ENCODE results near the gene VSIG10L. TPM values are rescaled to one million over a fixed set of nuclear protein-coding genes. Genes with fewer than 3 reads are reported as not detected.

The VSIG10L gene
- polyA plus RNA-seq, 1 experiment: 1.0 TPM

GRCh38 chr19:51324167-51324481 is 17.8 kb downstream of the VSIG10L start:
- no peak overlapping the region for H3K27ac ChIP-seq (ENCODE audit: low read depth, low read length)
- peaks cover 10% of the 10 kb centered on the region for H3K27me3 ChIP-seq (ENCODE audit: control insufficient read depth, insufficient read depth, low read length)
- CTCF ChIA-PET: no interaction called here
- peaks cover 3% of the 10 kb centered on the region; the same call in 1 of the 2 replicates for H3K9me3 ChIP-seq (ENCODE audit: control insufficient read depth, insufficient read depth, low read length)
- POLR2A ChIA-PET: no interaction called here
- no peak for TF ChIP-seq CTCF (IDR thresholded peaks at IDR 0.05; ENCODE audit: low read depth, low read length)
- H3K4me3 ChIP-seq (ENCODE audit: low read depth, low read length): no peak overlapping the region
- no peak for DNase-seq (ENCODE audit: low read depth, low spot score)

- no peak for DNase-seq (ENCODE audit: low read depth, low spot score)
- ChIA-PET POLR2A (no interaction called here), CTCF (no interaction called here)
These were observed 18.3 kb downstream of the VSIG10L start for GRCh38 chr19:51323481-51324166.

GRCh38 chr19:51321799-51322198 is 20.1 kb downstream of the VSIG10L start:
- DNase-seq (ENCODE audit: low read depth, low spot score): no peak
- no peaks in the 10 kb centered on the region; the same call in 1 of the 2 replicates for H3K9me3 ChIP-seq (ENCODE audit: control insufficient read depth, insufficient read depth, low read length)
- no peak for TF ChIP-seq CTCF (IDR thresholded peaks at IDR 0.05; ENCODE audit: low read depth, low read length)
- POLR2A ChIA-PET: no interaction called here
- CTCF ChIA-PET: no interaction called here
- H3K4me3 ChIP-seq (ENCODE audit: low read depth, low read length): no peak overlapping the region
- H3K27me3 ChIP-seq (ENCODE audit: control insufficient read depth, insufficient read depth, low read length): peaks cover 4% of the 10 kb centered on the region
- H3K27ac ChIP-seq (ENCODE audit: low read depth, low read length): no peak overlapping the region

More at GRCh38 chr19:51323481-51324166, 18.3 kb downstream of the VSIG10L start:
- TF ChIP-seq CTCF (IDR thresholded peaks at IDR 0.05; ENCODE audit: low read depth, low read length): no peak
- Histone ChIP-seq H3K27me3 (ENCODE audit: control insufficient read depth, insufficient read depth, low read length) (peaks cover 13% of the 10 kb centered on the region), H3K9me3 (ENCODE audit: control insufficient read depth, insufficient read depth, low read length) (peaks cover 2% of the 10 kb centered on the region; the same call in 1 of the 2 replicates), H3K4me3 (ENCODE audit: low read depth, low read length) (no peak overlapping the region), H3K27ac (ENCODE audit: low read depth, low read length) (no peak overlapping the region)

GRCh38 chr19:51320280-51320657 is 21.7 kb downstream of the VSIG10L start:
- no peaks in the 10 kb centered on the region; the same call in 1 of the 2 replicates for H3K9me3 ChIP-seq (ENCODE audit: control insufficient read depth, insufficient read depth, low read length)
- H3K4me3 ChIP-seq (ENCODE audit: low read depth, low read length): no peak overlapping the region
- H3K27me3 ChIP-seq (ENCODE audit: control insufficient read depth, insufficient read depth, low read length): peaks cover 3% of the 10 kb centered on the region
- ChIA-PET POLR2A (no interaction called here), CTCF (interaction anchor here (0.5 kb wide), 1 partner anchor 106 kb away, joined by 3 read pairs; no protein-coding TSS in a partner anchor)
- no peak for DNase-seq (ENCODE audit: low read depth, low spot score)
- no peak overlapping the region for H3K27ac ChIP-seq (ENCODE audit: low read depth, low read length)
- no peak for TF ChIP-seq CTCF (IDR thresholded peaks at IDR 0.05; ENCODE audit: low read depth, low read length)

GRCh38 chr19:51319649-51320279 is 22.2 kb downstream of the VSIG10L start:
- POLR2A ChIA-PET: no interaction called here
- H3K27ac ChIP-seq (ENCODE audit: low read depth, low read length): no peak overlapping the region
- CTCF ChIA-PET: interaction anchor here (0.5 kb wide), 1 partner anchor 106 kb away, joined by 3 read pairs; no protein-coding TSS in a partner anchor

More at GRCh38 chr19:51319649-51320279, 22.2 kb downstream of the VSIG10L start:
- no peak for TF ChIP-seq CTCF (IDR thresholded peaks at IDR 0.05; ENCODE audit: low read depth, low read length)
- Histone ChIP-seq H3K9me3 (ENCODE audit: control insufficient read depth, insufficient read depth, low read length) (no peaks in the 10 kb centered on the region; the same call in 1 of the 2 replicates), H3K27me3 (ENCODE audit: control insufficient read depth, insufficient read depth, low read length) (peaks cover 3% of the 10 kb centered on the region), H3K4me3 (ENCODE audit: low read depth, low read length) (no peak overlapping the region)
- DNase-seq (ENCODE audit: low read depth, low spot score): no peak
